GM21737 (cell line): ENCODE measurements around the gene FLII.

ENCODE experiments used
- ATAC-seq: cut with Tn5 transposase; IDR thresholded peaks from one replicate; pipeline ENCODE4 v1.9.1; 2021; ENCODE audit warnings: mild to moderate bottlenecking, moderate library complexity; ENCODE audit not compliant: unreplicated experiment

The FLII gene

GRCh38 chr17:18260332-18261145, 2.0 kb upstream of the FLII start, which contains the start of gene MIEF2:
MIEF2 (plus strand) TSS chr17:18260662; CDS start chr17:18262721, 2,059 bp downstream.
- peak; percentile 71 for ATAC-seq

- peak; percentile 4 for ATAC-seq
Measured at GRCh38 chr17:18259621-18260331, 1.2 kb upstream of the FLII start.

GRCh38 chr17:18257982-18258355, 569 bp downstream of the FLII start:
- no peak for ATAC-seq

- no peak for ATAC-seq
Measured at GRCh38 chr17:18257268-18257981, 1.1 kb downstream of the FLII start.

GRCh38 chr17:18256776-18257175, 1.8 kb downstream of the FLII start:
- no peak for ATAC-seq

GRCh38 chr17:18256351-18256750, 2.2 kb downstream of the FLII start:
- ATAC-seq, result no peak

GRCh38 chr17:18254888-18255649, 3.5 kb downstream of the FLII start:
- ATAC-seq, result no peak

GRCh38 chr17:18253947-18254821, 4.4 kb downstream of the FLII start:
- ATAC-seq, result no peak

GRCh38 chr17:18253187-18253884, 5.2 kb downstream of the FLII start:
- no peak for ATAC-seq

GRCh38 chr17:18252160-18252559, 6.4 kb downstream of the FLII start:
- ATAC-seq, result no peak

- ATAC-seq, result no peak
Measured at GRCh38 chr17:18251204-18251603, 7.3 kb downstream of the FLII start.

- no peak for ATAC-seq
Measured at GRCh38 chr17:18250708-18251107, 7.8 kb downstream of the FLII start.

GRCh38 chr17:18250259-18250658, 8.3 kb downstream of the FLII start:
- no peak for ATAC-seq

- no peak for ATAC-seq
Measured at GRCh38 chr17:18248811-18249210, 9.7 kb downstream of the FLII start.

- no peak for ATAC-seq
Measured at GRCh38 chr17:18248300-18248731, 10.2 kb downstream of the FLII start.

GRCh38 chr17:18247613-18248001, 10.9 kb downstream of the FLII start:
- no peak for ATAC-seq

- no peak for ATAC-seq
Measured at GRCh38 chr17:18246880-18247612, 11.5 kb downstream of the FLII start.

- ATAC-seq, result no peak
Measured at GRCh38 chr17:18246109-18246725, 12.3 kb downstream of the FLII start.
